Calu3 (cell line): ENCODE results near the gene DDX17. TPM values are rescaled to one million over a fixed set of nuclear protein-coding genes. Genes with fewer than 3 reads are reported as not detected.

ENCODE experiments used
- BruUV-seq: library from RNA; stranded (reverse); fragments of 400-500 nt; replicated peaks from 2 replicates; lab custom pipeline; 2021; lab: Mats Ljungman, UMichigan
- CTCF ChIA-PET: fragments of 300-600 bp; sonication (Branson Sonifier 250); formaldehyde crosslinking; loops from one replicate; lab custom pipeline; 2022; ENCODE audit warnings: antibody characterized with exemption; lab: Charles Lee
- DNase-seq: peaks from one replicate; pipeline ENCODE4 v3.0.0; 2022
- H3K27ac Mint-ChIP-seq: one replicate; pipeline ENCODE4 v1.8.0; 2022; ENCODE audit warnings: mixed read lengths; ENCODE audit not compliant: unreplicated experiment
- H3K27me3 Mint-ChIP-seq: one replicate; pipeline ENCODE4 v1.8.0; 2022; ENCODE audit warnings: mixed read lengths; ENCODE audit not compliant: unreplicated experiment
- H3K36me3 Mint-ChIP-seq: one replicate; pipeline ENCODE4 v1.8.0; 2022; ENCODE audit warnings: mild to moderate bottlenecking, moderate library complexity, mixed read lengths; ENCODE audit not compliant: insufficient read depth, unreplicated experiment
- H3K4me1 Mint-ChIP-seq: one replicate; pipeline ENCODE4 v1.8.0; 2022; ENCODE audit warnings: mild to moderate bottlenecking, low read depth, mixed read lengths; ENCODE audit not compliant: unreplicated experiment
- H3K4me3 Mint-ChIP-seq: one replicate; pipeline ENCODE4 v1.8.0; 2022; ENCODE audit warnings: mild to moderate bottlenecking, low read depth, moderate library complexity, mixed read lengths; ENCODE audit not compliant: unreplicated experiment
- H3K9me3 Mint-ChIP-seq: one replicate; pipeline ENCODE4 v1.8.0; 2022; ENCODE audit warnings: low read depth, mixed read lengths; ENCODE audit not compliant: unreplicated experiment
- CTCF ChIP-seq: fragments of 200-600 bp; IDR thresholded peaks from one replicate; pipeline ENCODE4 v1.8.0; 2022; ENCODE audit warnings: antibody characterized with exemption; ENCODE audit not compliant: unreplicated experiment
- intact Hi-C: fragments of 100-400 bp; cut with micrococcal nuclease; formaldehyde crosslinking; loops from one replicate; pipeline ENCODE4 v1.10.0; 2022; ENCODE audit not compliant: unreplicated experiment
- total RNA-seq: library from RNA; stranded (reverse); gene quantifications from 2 replicates; pipeline ENCODE4 v1.2.3, GENCODE V29; 2022

Gene DDX17
- total RNA-seq, 1 experiment from 2014 or later: 342 TPM

- CTCF ChIA-PET: no interaction called here
- Mint-ChIP-seq H3K4me3 (no peak overlapping the region), H3K36me3 (peaks cover 94% of the 10 kb centered on the region), H3K9me3 (no peaks in the 10 kb centered on the region), H3K4me1 (peaks cover 13% of the 10 kb centered on the region), H3K27me3 (no peaks in the 10 kb centered on the region), H3K27ac (no peak overlapping the region)
- no peak for TF ChIP-seq CTCF
- no TSS peak for BruUV-seq
- no peak for DNase-seq
- intact Hi-C loops: no loop called here
Observed at GRCh38 chr22:38497869-38498268, 8.2 kb downstream of the DDX17 start.

- intact Hi-C loops: no loop called here
- TF ChIP-seq CTCF: no peak
- CTCF ChIA-PET: interaction anchor here (0.6 kb wide), 1 partner anchor 248 kb away, joined by 4 read pairs; no protein-coding TSS in a partner anchor
- DNase-seq: no peak
- peaks cover 94% of the 10 kb centered on the region for H3K36me3 Mint-ChIP-seq
- H3K27me3 Mint-ChIP-seq: no peaks in the 10 kb centered on the region
- H3K4me1 Mint-ChIP-seq: no peaks in the 10 kb centered on the region
- no peak overlapping the region for H3K27ac Mint-ChIP-seq
- no TSS peak for BruUV-seq
- H3K9me3 Mint-ChIP-seq: no peaks in the 10 kb centered on the region
- no peak overlapping the region for H3K4me3 Mint-ChIP-seq
Observed at GRCh38 chr22:38494939-38495338, 11.2 kb downstream of the DDX17 start.

GRCh38 chr22:38494498-38494897 lies 11.6 kb downstream of the DDX17 start:
- H3K27me3 Mint-ChIP-seq: no peaks in the 10 kb centered on the region
- no peak for TF ChIP-seq CTCF
- no peak overlapping the region for H3K27ac Mint-ChIP-seq
- no peaks in the 10 kb centered on the region for H3K4me1 Mint-ChIP-seq
- H3K36me3 Mint-ChIP-seq: peaks cover 94% of the 10 kb centered on the region
- H3K9me3 Mint-ChIP-seq: no peaks in the 10 kb centered on the region
- no peak overlapping the region for H3K4me3 Mint-ChIP-seq
- intact Hi-C loops: no loop called here
- CTCF ChIA-PET: interaction anchor here (0.6 kb wide), 1 partner anchor 249 kb away, joined by 4 read pairs; no protein-coding TSS in a partner anchor
- BruUV-seq: no TSS peak
- DNase-seq: no peak

GRCh38 chr22:38491707-38492348 lies 14.3 kb downstream of the DDX17 start:
- Mint-ChIP-seq H3K36me3 (peaks cover 89% of the 10 kb centered on the region), H3K4me1 (no peaks in the 10 kb centered on the region), H3K9me3 (no peaks in the 10 kb centered on the region), H3K27me3 (no peaks in the 10 kb centered on the region), H3K4me3 (no peak overlapping the region), H3K27ac (no peak overlapping the region)
- no peak for DNase-seq
- intact Hi-C loops: no loop called here
- TF ChIP-seq CTCF: no peak
- CTCF ChIA-PET: interaction anchor here (1.1 kb wide), 1 partner anchor 26 kb away, joined by 3 read pairs; no protein-coding TSS in a partner anchor
- no TSS peak for BruUV-seq
